ENCODE results near the gene NLRP14.

- no peak for TF ChIP-seq BHLHE40 (IDR thresholded peaks at IDR 0.05; ENCODE audit: borderline replicate concordance)
- no peak for TF ChIP-seq TARDBP (IDR thresholded peaks at IDR 0.05)
- no peak for TF ChIP-seq FOXM1 (IDR thresholded peaks at IDR 0.05; ENCODE audit: borderline replicate concordance)
These were observed 26.3 kb downstream of the NLRP14 start for GRCh38 chr11:7046474-7047175.
